ENCODE data around the gene ARHGAP44.

ARHGAP44 gene

DNA sequence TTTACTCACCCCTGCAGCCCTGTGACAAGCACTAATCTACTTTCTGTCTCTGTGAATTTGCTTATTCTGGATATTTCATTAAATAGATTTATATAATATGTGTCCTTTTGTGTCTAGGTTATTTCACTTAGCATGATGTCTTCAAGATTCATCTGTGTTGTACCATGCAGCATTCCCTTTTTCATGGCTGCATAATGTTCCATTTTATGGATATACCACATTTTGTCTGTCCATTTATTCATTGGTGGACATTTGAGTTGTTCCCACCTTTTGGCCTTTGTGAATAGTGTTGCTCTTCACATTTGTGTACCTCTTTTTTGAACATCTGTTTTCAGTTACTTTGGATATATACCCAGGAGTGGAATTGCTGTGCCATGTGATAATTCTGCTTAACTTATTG lies 118.2 kb downstream of the ARHGAP44 start:
- DNase-seq: no peak

DNA sequence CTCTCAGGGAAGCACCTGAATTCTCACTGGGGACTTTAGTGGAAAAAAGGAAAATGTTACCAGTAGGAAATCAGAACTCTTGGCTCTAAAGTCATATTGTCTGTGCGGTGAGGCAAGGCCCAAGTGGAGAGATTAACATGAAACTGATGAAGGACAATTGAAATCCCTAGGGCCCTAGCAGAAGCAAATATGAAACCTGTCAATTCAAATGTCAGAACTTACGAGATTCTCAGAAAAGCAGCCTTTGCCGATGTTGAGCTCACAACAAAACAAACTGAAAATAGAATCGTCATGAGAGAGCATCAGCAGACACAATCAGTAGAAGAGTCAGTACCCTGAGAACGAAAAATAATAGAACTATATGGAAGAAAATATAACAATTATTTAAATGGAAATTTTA lies 119.7 kb downstream of the ARHGAP44 start:
- DNase-seq: no peak

- DNase-seq: no peak
Observed at GRCh38 chr17:12909511-12909910, 120.2 kb downstream of the ARHGAP44 start.

DNA sequence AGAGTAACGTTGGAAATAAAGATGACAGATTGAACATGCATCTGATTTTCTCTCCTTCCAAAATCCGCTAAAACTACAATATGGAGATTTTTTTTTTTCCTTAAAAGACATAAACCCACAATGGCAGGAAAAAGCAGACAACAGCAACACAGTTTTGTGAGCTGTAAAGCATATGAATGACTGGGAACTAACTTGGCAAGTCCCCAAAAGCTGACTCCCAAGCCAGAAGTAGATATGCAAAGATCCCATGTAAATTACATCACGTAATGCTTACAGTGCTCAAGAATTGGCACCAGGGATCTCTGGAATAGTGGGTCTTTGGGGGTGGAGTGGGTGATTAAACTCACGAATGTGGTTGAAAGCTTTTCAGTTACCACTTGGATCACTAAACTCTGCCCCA lies 121.9 kb downstream of the ARHGAP44 start:
- no peak for DNase-seq

DNA sequence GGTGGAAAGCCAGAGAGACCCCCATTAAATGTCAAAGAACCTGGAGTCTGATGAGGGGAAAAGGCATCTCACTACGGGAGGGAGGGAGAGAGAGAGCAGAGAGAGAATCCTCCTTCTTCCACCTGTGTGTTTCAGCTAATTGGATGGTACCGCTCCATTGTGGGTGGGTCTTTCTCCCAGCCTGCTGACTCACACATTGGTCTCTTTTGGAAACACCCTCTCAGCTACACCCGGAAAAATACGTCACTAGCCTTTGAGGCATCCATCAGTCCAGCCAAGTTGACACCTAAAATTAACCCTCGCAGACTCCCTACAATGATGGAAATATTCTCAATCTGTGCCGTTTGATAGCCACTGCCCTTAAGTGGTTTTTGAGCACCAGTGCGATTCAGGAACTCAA lies 128.1 kb downstream of the ARHGAP44 start:
- no peak for DNase-seq

- no peak for DNase-seq
Observed at GRCh38 chr17:12918142-12918541, 128.8 kb downstream of the ARHGAP44 start.

DNA sequence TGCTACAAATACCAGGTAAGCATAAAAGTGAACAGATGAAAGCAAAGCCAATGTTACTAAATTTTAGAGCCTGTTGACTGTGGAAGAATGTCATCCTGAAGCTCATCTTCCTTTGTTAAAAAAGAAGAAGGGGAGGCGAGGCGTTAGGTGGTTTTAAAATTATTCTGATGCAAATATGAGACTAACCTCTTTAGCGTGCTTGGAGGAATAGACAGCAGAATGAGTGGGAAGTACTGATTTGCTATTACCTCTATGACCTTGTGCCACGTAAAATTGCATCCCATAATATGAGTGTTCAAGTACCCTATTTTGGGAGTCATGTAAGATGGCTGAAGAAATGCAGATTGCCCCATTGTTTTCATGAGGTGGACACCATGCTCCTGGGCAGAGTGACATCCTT lies 132.8 kb downstream of the ARHGAP44 start:
- no peak for DNase-seq

- no peak for DNase-seq
Observed at GRCh38 chr17:12924614-12925013, 135.3 kb downstream of the ARHGAP44 start.

- no peak for DNase-seq
Observed at GRCh38 chr17:12927001-12927400, 137.7 kb downstream of the ARHGAP44 start.

GRCh38 chr17:12927541-12928425 lies 138.5 kb downstream of the ARHGAP44 start:
- no peak for DNase-seq

DNA sequence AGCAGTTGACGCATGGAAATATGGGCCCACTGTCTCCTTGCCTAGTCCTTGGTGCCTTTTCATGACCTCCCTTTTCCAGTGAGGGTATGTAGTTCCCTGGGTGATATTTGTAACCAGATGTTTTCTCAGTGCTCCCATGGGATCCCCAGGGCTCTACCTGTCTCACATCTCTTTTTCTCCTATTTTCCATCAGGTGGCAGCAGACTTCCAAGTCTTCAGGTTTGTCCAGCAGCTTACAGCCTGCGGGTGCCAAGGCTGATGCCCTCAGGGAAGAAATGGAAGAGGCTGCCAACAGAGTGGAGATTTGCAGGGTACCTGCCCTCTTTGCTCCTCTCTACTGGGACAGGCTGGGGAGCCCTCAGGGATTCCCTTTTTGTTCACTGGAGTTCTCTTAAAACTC lies 139.4 kb downstream of the ARHGAP44 start:
- no peak for DNase-seq

- no peak for DNase-seq
Observed at GRCh38 chr17:12936501-12936900, 147.2 kb downstream of the ARHGAP44 start.

DNA sequence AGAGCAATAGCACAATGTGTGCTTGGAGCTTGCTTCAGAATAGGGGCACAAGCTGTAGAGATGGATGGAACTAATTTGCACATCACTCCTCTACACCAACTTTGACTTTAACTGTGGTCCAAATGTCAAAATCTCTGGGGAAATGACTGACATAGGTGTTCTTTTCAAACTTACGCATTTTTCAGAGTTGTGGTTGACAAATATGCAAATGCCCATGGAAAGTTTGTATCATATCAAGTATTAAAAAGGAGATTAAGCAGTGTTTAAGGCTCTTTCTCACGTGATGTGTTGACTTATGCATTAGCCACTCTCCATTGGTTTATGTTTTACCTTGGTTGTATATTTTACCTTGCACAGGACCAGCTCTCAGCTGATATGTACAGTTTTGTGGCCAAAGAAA lies 151.4 kb downstream of the ARHGAP44 start:
- DNase-seq: no peak

DNA sequence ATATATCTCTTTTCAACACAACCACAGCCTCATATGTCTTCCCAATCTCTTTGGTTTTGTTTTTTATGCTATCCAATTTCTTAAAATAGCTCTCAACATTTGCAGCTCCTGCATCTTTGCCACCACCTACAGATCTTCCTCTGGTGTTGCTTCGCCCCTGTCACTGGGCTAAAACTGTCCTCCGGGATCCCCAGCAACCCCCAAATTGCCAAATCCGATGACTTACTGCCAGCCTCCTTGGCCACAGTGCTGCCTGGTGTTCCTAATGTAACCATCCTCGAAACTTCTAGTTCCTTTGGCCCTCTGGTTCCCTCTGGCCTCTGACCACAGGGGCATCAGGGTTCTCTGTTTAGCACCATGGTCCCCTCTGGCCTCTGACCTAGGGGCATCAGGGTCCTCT lies 157.7 kb downstream of the ARHGAP44 start:
- no peak for DNase-seq

DNA sequence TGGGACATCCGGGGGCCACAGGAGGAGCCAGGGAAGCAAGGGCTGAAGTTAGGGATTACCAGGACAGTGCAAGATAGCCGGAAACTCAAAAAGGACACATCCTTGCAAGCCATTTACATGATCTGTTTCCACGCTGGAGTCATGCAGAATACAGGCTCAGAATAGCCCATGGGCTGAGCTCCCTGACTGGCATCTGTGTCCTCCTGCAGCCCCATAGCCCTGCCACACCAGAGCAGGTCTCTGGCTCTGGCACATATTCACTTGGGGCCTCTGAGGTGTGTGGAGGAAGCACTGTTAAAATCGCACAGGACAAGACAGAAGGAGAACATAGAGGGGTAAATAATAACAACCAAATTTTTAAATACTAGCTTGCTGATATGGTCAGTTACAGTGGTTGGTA lies 162.7 kb downstream of the ARHGAP44 start:
- no peak for DNase-seq

DNA sequence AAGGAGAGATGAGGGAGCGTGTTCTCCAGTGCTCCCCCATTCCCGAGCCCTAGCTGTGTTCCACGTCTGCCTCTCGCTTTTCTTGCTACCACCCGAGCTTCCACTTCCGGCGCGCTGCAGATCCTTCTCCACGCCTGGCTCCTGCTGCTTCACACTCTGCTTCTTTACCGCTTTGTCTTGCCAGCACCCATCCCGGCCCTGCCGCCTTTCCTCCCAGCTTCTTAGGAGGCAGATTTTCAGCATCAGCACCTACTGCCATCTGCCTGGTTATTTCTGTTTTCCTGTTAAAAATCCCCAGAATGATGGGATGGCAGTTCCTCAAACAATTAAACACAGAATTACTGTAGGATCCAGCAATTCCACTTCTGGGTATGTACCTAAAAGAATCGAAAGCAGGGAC lies 163.9 kb downstream of the ARHGAP44 start:
- no peak for DNase-seq

- DNase-seq: no peak
Observed at GRCh38 chr17:12955521-12955920, 166.2 kb downstream of the ARHGAP44 start.

GRCh38 chr17:12958786-12959185 lies 169.5 kb downstream of the ARHGAP44 start:
- DNase-seq: no peak

DNA sequence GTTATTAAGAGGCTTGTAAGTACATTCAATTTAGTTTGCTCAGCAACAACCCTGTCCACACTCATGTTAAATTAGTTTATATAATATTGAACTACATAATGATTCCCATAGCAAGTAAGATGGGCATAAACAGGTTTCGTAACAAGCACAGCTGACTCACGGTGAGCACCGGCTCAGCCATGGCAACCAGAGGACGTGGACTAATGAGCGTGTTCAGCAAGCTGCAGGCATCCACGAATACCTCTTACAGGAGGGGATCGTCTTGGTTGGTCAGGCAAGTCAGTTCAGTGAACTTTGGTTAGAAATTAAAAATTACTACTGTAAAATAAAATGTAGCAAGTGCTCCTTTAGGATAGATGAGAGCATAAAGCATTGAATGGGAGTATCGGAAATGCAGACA lies 170.1 kb downstream of the ARHGAP44 start:
- DNase-seq: no peak

DNA sequence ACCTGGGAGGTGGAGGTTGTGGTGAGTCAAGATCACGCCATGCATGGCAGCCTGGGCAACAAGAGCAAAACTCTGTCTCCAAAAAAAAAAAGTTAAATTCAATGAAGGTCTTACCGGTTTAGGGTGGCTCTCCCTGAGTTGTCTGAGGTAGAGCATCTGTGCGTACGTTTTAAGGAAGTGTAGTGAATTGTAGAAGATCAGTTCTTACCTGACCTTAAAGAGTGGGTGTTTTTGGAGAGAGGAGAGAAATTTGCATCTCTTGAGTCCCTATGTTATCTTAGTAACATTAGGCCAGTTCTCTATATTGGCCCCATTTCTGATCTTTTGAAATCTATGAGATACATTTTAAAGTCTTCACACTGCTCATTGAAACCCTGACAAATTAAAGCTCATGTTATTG lies 172.4 kb downstream of the ARHGAP44 start:
- no peak for DNase-seq

DNA sequence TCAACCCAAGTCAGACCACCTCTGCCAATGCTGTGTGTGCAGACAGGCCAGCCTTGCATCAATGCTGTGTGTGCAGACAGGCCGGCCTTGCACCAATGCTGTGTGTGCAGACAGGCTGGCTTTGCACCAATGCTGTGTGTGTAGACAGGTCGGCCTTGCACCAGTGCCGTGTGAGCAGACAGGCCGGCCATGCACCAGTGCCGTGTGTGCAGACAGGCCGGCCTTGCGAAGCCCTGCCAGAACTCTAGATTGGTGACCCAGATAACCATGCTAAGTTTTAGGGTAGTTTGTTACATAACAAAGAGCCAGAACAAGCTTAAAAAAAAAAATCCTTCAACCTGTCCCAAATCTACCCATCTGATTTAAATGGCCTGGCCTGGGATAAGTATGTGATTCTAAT lies 174.2 kb downstream of the ARHGAP44 start:
- DNase-seq: no peak

DNA sequence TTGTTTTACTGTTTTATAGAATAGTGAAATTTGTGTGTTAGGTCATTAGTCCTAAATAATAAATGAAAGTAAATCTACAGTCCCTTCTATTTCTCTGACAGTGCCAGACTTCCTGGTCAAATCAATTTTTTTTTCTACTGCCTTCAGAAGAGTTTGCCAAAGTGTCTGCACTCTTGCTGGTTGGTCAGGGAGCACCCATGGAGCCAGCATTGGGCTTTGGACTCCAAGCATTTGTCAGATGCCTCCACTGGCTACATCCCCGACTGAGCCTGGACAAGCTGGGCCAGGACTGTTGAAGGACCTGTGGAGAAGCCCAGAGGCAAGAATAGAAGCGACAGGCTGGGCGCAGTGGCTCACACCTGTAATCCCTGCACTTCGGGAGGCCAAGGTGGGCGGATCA lies 174.9 kb downstream of the ARHGAP44 start:
- no peak for DNase-seq

DNA sequence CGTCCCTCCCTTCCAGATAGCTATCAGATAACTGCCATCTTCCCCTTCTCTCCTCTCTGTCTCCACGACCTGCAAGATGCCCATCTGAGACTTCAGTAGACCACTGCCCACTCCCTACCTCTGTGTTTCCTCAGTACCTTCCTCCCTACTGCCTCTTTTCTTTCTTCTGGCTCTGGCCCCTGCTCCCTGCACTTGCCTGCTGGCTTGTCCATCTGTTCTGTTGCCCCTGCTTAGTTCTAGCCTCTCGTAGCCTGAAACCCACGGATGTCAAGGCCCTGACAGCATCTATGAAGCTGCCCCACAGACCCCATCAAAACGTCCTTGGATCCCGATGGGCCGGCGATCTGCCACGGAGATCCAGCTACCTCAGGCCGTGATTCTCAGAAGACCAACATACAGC lies 175.5 kb downstream of the ARHGAP44 start:
- DNase-seq: no peak

DNA sequence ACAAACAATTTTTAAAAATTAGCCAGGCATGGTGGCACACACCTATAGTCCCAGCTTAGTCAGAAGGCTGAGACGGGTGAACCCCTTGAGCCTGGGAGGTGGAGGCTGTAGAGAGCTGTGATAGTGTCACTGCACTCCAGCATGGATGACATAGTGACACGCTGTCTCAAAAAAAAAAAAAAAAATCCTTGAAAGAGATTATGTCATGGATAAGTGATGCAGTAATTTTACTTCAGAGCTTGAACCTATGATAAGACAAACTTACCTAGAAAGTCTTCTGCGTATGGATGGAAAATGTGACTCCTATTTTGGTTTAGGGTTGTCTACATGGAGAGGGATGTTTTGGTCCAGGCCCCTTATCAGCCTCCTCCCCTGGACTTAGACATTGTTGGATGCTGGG lies 176.7 kb downstream of the ARHGAP44 start:
- no peak for DNase-seq

- DNase-seq: no peak
Observed at GRCh38 chr17:12966413-12966812, 177.1 kb downstream of the ARHGAP44 start.
